ENCODE measurements around the gene GADD45B. TPM values are rescaled to one million over a fixed set of nuclear protein-coding genes. Genes with fewer than 3 reads are reported as not detected.

GADD45B gene
- total RNA-seq, 1 donor from 2014 or later: 291 TPM

- no peaks in the 10 kb centered on the region for H3K4me1 Mint-ChIP-seq
- no peaks in the 10 kb centered on the region for H3K9me3 Mint-ChIP-seq
- CTCF ChIA-PET: no interaction called here
- H3K36me3 Mint-ChIP-seq (ENCODE audit: low read depth): peaks cover 41% of the 10 kb centered on the region
- no peak for TF ChIP-seq CTCF (IDR thresholded peaks at IDR 0.05)
- POLR2A ChIA-PET: interaction anchor here (0.6 kb wide), 1 partner anchor 180 kb away, joined by 3 read pairs; no protein-coding TSS in a partner anchor
- ATAC-seq (ENCODE audit: low read depth) (no peak), DNase-seq (no peak)
- H3K27me3 Mint-ChIP-seq: no peaks in the 10 kb centered on the region
- no peak overlapping the region for H3K4me3 Mint-ChIP-seq
- no peak overlapping the region for H3K27ac Mint-ChIP-seq
- intact Hi-C loops (cut with micrococcal nuclease): no loop called here
These were observed 42.1 kb upstream of the GADD45B start for GRCh38 chr19:2433854-2434253.

GRCh38 chr19:2434267-2434666 lies 41.7 kb upstream of the GADD45B start:
- Mint-ChIP-seq H3K9me3 (no peaks in the 10 kb centered on the region), H3K4me3 (no peak overlapping the region), H3K36me3 (ENCODE audit: low read depth) (peaks cover 41% of the 10 kb centered on the region), H3K4me1 (no peaks in the 10 kb centered on the region), H3K27ac (no peak overlapping the region), H3K27me3 (no peaks in the 10 kb centered on the region)
- DNase-seq (no peak), ATAC-seq (ENCODE audit: low read depth) (no peak)
- intact Hi-C loops (cut with micrococcal nuclease): no loop called here
- no peak for TF ChIP-seq CTCF (IDR thresholded peaks at IDR 0.05)
- POLR2A ChIA-PET: interaction anchor here (0.6 kb wide), 1 partner anchor 180 kb away, joined by 3 read pairs; no protein-coding TSS in a partner anchor
- CTCF ChIA-PET: no interaction called here

- POLR2A ChIA-PET: no interaction called here
- Mint-ChIP-seq H3K27ac (no peak overlapping the region), H3K27me3 (no peaks in the 10 kb centered on the region), H3K4me1 (no peaks in the 10 kb centered on the region), H3K9me3 (no peaks in the 10 kb centered on the region), H3K4me3 (no peak overlapping the region), H3K36me3 (ENCODE audit: low read depth) (peaks cover 40% of the 10 kb centered on the region)
- no peak for TF ChIP-seq CTCF (IDR thresholded peaks at IDR 0.05)
- DNase-seq (no peak), ATAC-seq (ENCODE audit: low read depth) (no peak)
- CTCF ChIA-PET: no interaction called here
- intact Hi-C loops (cut with micrococcal nuclease): no loop called here
These were observed 41.1 kb upstream of the GADD45B start for GRCh38 chr19:2434721-2435265.

- Mint-ChIP-seq H3K27ac (no peak overlapping the region), H3K4me3 (no peak overlapping the region), H3K27me3 (no peaks in the 10 kb centered on the region), H3K9me3 (no peaks in the 10 kb centered on the region), H3K4me1 (no peaks in the 10 kb centered on the region), H3K36me3 (ENCODE audit: low read depth) (peaks cover 31% of the 10 kb centered on the region)
- ChIA-PET CTCF (no interaction called here), POLR2A (no interaction called here)
- TF ChIP-seq CTCF (IDR thresholded peaks at IDR 0.05): no peak
- intact Hi-C loops (cut with micrococcal nuclease): no loop called here
- ATAC-seq (ENCODE audit: low read depth) (no peak), DNase-seq (no peak)
These were observed 39.5 kb upstream of the GADD45B start for GRCh38 chr19:2436384-2436783.

- H3K4me3 Mint-ChIP-seq: no peak overlapping the region
- CTCF ChIA-PET: no interaction called here
These were observed 39.0 kb upstream of the GADD45B start for GRCh38 chr19:2436926-2437325.

More at GRCh38 chr19:2436926-2437325, 39.0 kb upstream of the GADD45B start:
- Mint-ChIP-seq H3K9me3 (no peaks in the 10 kb centered on the region), H3K4me1 (no peaks in the 10 kb centered on the region), H3K27ac (no peak overlapping the region), H3K36me3 (ENCODE audit: low read depth) (peaks cover 26% of the 10 kb centered on the region), H3K27me3 (no peaks in the 10 kb centered on the region)
- no peak for ATAC-seq (ENCODE audit: low read depth)
- POLR2A ChIA-PET: interaction anchor here (0.5 kb wide), 1 partner anchor 265 kb away, joined by 3 read pairs; the partner anchor contains the start of gene GNG7
- intact Hi-C loops (cut with micrococcal nuclease): no loop called here
- TF ChIP-seq CTCF (IDR thresholded peaks at IDR 0.05): no peak
- no peak for DNase-seq
